ENCODE results near the gene NPBWR2. TPM values are rescaled to one million over a fixed set of nuclear protein-coding genes. Genes with fewer than 3 reads are reported as not detected.

NPBWR2 gene
- total RNA-seq, 1 donor from 2014 or later, result not detected

- H3K4me3 Mint-ChIP-seq (ENCODE audit: low read depth), result no peak overlapping the region
- no peaks in the 10 kb centered on the region for H3K9me3 Mint-ChIP-seq (ENCODE audit: low read depth)
- no peak for DNase-seq (ENCODE audit: low spot score, unreplicated experiment)
- TF ChIP-seq CTCF (IDR thresholded peaks at IDR 0.05; ENCODE audit: unreplicated experiment), result no peak
- peaks cover 16% of the 10 kb centered on the region for H3K27me3 Mint-ChIP-seq
- H3K4me1 Mint-ChIP-seq (ENCODE audit: low read depth), result peaks cover 3% of the 10 kb centered on the region
- H3K36me3 Mint-ChIP-seq (ENCODE audit: insufficient read depth), result no peaks in the 10 kb centered on the region
- no peak overlapping the region for H3K27ac Mint-ChIP-seq
Measured at GRCh38 chr20:64108731-64109681, 1.6 kb upstream of the NPBWR2 start.

- peaks cover 7% of the 10 kb centered on the region for H3K4me1 Mint-ChIP-seq (ENCODE audit: low read depth)
- DNase-seq (ENCODE audit: low spot score, unreplicated experiment), result no peak
- no peak for TF ChIP-seq CTCF (IDR thresholded peaks at IDR 0.05; ENCODE audit: unreplicated experiment)
- no peaks in the 10 kb centered on the region for H3K9me3 Mint-ChIP-seq (ENCODE audit: low read depth)
- no peaks in the 10 kb centered on the region for H3K36me3 Mint-ChIP-seq (ENCODE audit: insufficient read depth)
- peaks cover 27% of the 10 kb centered on the region for H3K27me3 Mint-ChIP-seq
- H3K27ac Mint-ChIP-seq, result no peak overlapping the region
- H3K4me3 Mint-ChIP-seq (ENCODE audit: low read depth), result no peak overlapping the region
Measured at GRCh38 chr20:64107736-64108457, 532 bp upstream of the NPBWR2 start.

GRCh38 chr20:64106435-64106961 lies 867 bp downstream of the NPBWR2 start:
- Mint-ChIP-seq H3K9me3 (ENCODE audit: low read depth) (no peaks in the 10 kb centered on the region), H3K27me3 (peaks cover 32% of the 10 kb centered on the region), H3K4me1 (ENCODE audit: low read depth) (peaks cover 10% of the 10 kb centered on the region), H3K36me3 (ENCODE audit: insufficient read depth) (no peaks in the 10 kb centered on the region), H3K4me3 (ENCODE audit: low read depth) (no peak overlapping the region), H3K27ac (no peak overlapping the region)
- no peak for DNase-seq (ENCODE audit: low spot score, unreplicated experiment)
- no peak for TF ChIP-seq CTCF (IDR thresholded peaks at IDR 0.05; ENCODE audit: unreplicated experiment)

GRCh38 chr20:64105846-64106434 lies 1.4 kb downstream of the NPBWR2 start:
- H3K27ac Mint-ChIP-seq, result no peak overlapping the region
- H3K4me1 Mint-ChIP-seq (ENCODE audit: low read depth), result peaks cover 10% of the 10 kb centered on the region
- no peaks in the 10 kb centered on the region for H3K9me3 Mint-ChIP-seq (ENCODE audit: low read depth)
- no peaks in the 10 kb centered on the region for H3K36me3 Mint-ChIP-seq (ENCODE audit: insufficient read depth)
- H3K4me3 Mint-ChIP-seq (ENCODE audit: low read depth), result no peak overlapping the region
- no peak for TF ChIP-seq CTCF (IDR thresholded peaks at IDR 0.05; ENCODE audit: unreplicated experiment)
- DNase-seq (ENCODE audit: low spot score, unreplicated experiment), result no peak
- peaks cover 38% of the 10 kb centered on the region for H3K27me3 Mint-ChIP-seq

All from progenitor cell of endocrine pancreas (in vitro differentiated cells).